GM13976 (cell line): ENCODE data around the gene PFKFB4.

Experiments
- DNase-seq: peaks from one replicate; pipeline ENCODE4 v3.0.0; 2012; ENCODE audit warnings: low spot score
- CTCF ChIP-seq: IDR thresholded peaks from 2 replicates; pipeline ENCODE4 v1.5.1; 2012; ENCODE audit warnings: borderline replicate concordance, mild to moderate bottlenecking; ENCODE audit not compliant: insufficient read depth; ENCODE audit errors: extremely low read depth, missing control alignments, control extremely low read depth
- in situ Hi-C: fragments of 300-500 bp; cut with MboI; formaldehyde crosslinking; loops from one replicate; pipeline ENCODE4 v1.12.0; 2022; ENCODE audit warnings: low sequenced_read_pairs, mixed read lengths, inconsistent platforms; ENCODE audit not compliant: unreplicated experiment

Gene PFKFB4

DNA sequence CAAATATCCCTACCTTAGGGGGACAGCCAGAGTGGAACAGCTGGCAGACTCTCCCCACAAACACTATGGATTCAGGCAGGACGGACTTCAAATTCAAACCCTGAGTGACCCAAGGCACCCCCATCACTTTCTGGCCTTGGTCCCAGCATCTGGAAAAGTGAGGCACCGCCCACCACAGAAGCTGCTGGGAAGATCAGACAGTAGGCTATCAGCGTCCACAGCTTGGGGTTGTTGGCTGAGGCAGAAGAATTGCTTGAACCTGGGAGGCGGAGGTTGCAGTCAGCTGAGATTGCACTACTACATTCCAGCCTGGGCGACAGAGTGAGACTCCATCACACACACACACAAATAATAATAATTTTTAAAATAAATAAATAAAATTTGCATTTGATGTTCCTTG, 8.5 kb downstream of the PFKFB4 start:
- in situ Hi-C loops, result no loop called here
- no peak for TF ChIP-seq CTCF
- DNase-seq, result no peak

DNA sequence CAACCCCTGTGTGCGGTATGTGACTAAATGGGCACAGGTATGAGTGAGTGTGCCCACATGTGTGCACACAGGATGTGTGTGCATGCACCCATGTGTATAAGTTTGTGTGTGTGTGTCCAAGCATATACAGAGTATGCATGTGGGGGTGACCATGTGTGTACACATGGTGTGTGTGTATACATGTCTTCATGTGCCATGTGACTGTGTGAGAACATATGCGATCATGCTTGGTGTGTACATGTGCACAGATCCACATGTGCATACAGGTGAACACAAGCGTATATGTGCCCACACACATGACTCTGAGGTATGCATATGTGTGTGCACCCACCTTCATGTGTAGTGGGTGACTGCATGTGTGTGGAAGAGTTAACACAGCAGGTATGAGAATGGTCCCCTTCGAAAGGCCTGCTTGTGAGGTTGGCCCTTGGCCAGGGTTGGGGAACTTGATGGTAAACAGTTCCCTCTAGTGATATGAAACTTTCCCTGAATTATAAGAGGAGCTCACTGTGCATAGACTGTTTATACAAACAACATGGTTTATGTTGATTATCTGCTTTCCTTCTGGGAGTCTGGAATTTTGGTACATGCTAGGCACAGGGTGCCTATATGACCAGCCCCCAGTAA, 10.3 kb downstream of the PFKFB4 start:
- DNase-seq, result no peak
- in situ Hi-C loops, result no loop called here
- TF ChIP-seq CTCF, result no peak

- TF ChIP-seq CTCF, result no peak
- in situ Hi-C loops, result no loop called here
Measured at GRCh38 chr3:48544141-48544540, 12.5 kb downstream of the PFKFB4 start.

DNA sequence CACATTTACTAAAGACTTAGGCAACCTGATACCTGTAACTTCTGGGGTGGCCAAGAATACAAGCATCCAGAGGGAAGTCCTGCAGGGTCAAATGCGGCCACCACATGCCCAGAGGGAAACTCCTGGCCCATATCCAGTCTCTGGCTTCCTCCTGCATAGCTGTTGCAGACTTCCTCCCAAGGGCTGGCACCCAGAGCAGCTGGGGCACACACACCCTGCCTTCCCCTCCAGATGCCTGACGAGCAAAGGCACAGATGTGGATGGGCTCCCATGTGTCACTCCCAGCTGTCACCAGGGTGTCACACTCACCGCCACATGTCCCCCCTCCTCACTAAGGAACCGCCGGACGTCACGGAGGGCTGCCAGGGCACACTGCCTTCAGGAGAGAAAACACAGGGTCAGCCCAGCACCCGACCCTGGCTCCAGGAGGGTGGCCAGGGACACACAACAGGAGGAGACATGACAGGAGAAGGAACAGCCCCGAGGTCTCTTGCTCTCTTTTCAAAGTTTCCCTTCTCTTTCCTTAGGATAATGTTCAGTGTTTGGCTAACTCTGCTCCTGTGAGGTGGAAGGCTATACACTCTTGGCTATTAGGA, 13.2 kb downstream of the PFKFB4 start:
- in situ Hi-C loops, result no loop called here
- TF ChIP-seq CTCF, result no peak
- DNase-seq, result no peak

More at GRCh38 chr3:48544141-48544540, 12.5 kb downstream of the PFKFB4 start:
- no peak for DNase-seq

DNA sequence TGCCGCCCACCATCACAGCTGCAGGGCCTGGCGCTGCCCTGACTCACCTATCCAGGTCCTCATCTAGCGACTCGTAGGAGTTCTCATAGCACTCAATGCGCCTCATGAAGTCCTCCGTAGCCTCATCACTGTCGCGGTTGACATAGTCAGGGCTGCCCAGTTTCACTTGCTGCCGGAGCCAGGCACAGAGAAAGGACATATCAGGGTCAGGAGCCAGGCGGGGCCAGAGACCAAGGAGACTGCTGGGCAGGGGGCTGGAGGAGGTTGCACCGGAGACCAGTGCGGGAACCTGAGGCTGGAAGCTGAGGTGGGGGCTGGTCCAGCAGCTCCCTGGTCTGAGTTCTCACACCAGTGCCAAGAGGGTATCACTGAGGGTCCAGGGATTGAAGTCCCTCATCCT, 18.2 kb downstream of the PFKFB4 start:
- no peak for DNase-seq
- in situ Hi-C loops, result no loop called here
- TF ChIP-seq CTCF, result no peak

DNA sequence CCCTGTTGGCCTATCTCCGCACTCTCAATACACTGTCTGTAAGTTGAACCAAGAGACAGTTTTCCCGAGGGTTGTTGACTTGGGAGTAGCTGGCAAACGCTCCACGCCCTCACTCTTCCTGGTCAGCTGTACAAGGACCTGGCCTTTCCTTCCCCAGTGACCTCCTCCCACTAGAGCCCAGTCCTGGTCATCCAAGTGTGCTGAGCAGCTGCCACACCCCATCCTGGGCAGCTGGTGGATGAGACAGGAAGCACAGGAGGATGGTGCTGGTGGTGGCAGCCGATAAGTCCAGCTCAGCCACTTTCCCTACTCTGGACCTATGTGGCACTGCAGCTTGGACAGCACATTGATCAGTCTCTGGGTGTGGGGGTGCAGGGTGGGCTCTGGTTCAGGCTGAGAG, 19.8 kb downstream of the PFKFB4 start:
- in situ Hi-C loops, result no loop called here
- no peak for TF ChIP-seq CTCF

More for the DNA sequence above, 19.8 kb downstream of the PFKFB4 start:
- no peak for DNase-seq
